ENCODE results near the gene FBXW5. TPM values are rescaled to one million over a fixed set of nuclear protein-coding genes. Genes with fewer than 3 reads are reported as not detected.

Gene FBXW5
- total RNA-seq, 2 donors from 2014 or later = 162 to 174 TPM

DNA sequence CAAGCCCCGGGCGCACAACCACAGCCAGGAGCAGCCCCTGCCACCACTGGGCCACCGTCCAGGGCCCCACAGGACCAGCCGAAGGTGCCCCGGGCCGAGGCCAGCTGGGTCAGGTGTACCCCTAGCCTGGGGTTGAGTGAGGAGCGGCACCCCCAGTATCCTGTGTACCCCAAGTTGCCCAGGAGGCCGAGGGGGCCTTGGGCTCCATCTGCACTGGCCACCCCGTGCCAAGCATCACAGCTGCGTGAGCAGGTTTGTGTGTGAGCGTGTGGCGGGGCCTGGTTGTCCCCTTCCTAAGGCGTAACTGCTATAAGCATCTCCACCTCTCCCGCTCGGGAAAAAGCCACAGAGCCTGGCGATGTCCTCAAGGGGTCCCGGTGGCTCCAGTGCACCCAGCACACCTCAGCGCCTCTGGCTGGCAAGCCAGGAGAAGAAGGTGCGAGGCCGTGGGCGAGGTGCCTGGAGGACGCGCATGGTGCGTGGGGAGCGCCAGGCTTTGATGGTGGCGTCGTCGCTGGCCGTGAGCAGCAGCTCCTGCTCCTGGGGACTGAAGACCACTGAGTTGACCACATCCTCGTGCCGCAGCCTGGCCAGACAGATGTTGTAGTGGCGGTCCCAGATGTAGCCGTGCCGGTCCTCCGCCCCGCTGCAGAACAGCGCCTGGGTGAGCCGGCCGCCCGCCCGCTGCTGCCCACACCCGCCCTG, 3.9 kb downstream of the FBXW5 start:
- H3K9me3 ChIP-seq = no peaks in the 10 kb centered on the region
- no peak overlapping the region for H3K27ac ChIP-seq
- H3K4me3 ChIP-seq = no peak overlapping the region
- H3K36me3 ChIP-seq = peaks cover 26% of the 10 kb centered on the region
- no peaks in the 10 kb centered on the region for H3K27me3 ChIP-seq
- H3K9ac ChIP-seq (ENCODE audit: low read depth in 2 of 2, low read length in 2 of 2) = no peak overlapping the region
- DNase-seq = no peak
- TF ChIP-seq, protein P1, sequence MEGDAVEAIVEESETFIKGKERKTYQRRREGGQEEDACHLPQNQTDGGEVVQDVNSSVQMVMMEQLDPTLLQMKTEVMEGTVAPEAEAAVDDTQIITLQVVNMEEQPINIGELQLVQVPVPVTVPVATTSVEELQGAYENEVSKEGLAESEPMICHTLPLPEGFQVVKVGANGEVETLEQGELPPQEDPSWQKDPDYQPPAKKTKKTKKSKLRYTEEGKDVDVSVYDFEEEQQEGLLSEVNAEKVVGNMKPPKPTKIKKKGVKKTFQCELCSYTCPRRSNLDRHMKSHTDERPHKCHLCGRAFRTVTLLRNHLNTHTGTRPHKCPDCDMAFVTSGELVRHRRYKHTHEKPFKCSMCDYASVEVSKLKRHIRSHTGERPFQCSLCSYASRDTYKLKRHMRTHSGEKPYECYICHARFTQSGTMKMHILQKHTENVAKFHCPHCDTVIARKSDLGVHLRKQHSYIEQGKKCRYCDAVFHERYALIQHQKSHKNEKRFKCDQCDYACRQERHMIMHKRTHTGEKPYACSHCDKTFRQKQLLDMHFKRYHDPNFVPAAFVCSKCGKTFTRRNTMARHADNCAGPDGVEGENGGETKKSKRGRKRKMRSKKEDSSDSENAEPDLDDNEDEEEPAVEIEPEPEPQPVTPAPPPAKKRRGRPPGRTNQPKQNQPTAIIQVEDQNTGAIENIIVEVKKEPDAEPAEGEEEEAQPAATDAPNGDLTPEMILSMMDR (IDR thresholded peaks at IDR 0.05) = no peak
- peaks cover 5% of the 10 kb centered on the region for H3K4me1 ChIP-seq
- intact Hi-C loops (cut with DNase I) = no loop called here

DNA sequence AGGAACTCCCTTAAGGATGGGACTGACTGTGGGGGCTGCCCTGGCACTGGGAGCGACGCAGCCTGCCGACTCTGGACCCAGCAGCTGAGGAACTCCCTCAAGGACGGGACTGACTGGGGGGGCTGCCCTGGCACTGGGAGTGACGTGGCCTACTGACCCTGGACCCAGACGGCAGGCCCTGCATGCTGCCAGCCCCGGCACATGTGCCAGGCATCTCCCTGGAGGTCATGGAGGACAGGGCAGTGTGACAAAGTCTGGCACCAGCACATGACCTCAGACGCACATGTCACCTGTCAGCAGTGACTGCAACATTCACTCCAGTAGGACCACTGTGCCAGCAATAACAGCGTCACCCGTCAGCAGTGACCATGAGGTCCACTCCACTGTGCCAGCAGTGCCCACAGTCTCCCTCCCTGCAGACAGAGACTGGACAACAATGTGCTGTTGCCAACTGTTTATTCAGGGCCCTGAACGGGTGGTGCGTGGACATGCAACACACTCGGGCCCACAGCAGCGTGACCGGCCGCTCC, 4.5 kb downstream of the FBXW5 start:
- TF ChIP-seq, protein P1 (IDR thresholded peaks at IDR 0.05) = no peak
- Histone ChIP-seq H3K27ac (no peak overlapping the region), H3K9me3 (no peaks in the 10 kb centered on the region), H3K36me3 (peaks cover 26% of the 10 kb centered on the region), H3K9ac (ENCODE audit: low read depth in 2 of 2, low read length in 2 of 2) (no peak overlapping the region), H3K4me1 (peaks cover 5% of the 10 kb centered on the region), H3K4me3 (no peak overlapping the region), H3K27me3 (no peaks in the 10 kb centered on the region)
- intact Hi-C loops (cut with DNase I) = loop anchor here (10.0 kb wide), 1 partner anchor 55 kb away; the partner anchor contains the start of gene TRAF2
- no peak for DNase-seq

DNA sequence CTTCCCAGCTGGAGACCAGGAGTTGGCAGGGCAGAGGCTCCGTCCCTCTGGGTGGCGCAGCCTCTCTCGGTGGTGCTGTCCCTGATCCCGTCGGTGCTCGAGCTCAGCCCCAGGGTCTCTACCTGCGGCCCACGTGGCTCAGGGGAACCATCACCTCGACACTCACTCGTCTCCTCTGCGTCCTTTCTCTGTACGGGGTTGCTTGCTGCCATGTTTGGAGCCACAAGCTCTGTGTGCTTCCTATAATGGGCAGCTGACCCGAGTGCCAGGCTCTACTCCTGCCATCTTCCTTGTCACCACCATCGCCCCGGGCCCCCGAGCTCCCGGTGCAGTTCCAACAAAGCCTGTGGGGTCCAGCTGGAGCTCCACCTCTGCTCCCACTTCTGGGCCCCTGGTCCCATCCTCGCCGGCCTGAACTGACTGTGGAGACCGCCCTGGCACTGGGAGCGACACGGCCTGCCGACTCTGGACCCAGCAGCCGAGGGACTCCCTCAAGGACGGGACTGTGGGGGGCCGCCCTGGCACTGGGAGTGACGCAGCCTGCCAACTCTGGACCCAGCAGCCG, 5.0 kb downstream of the FBXW5 start:
- H3K9me3 ChIP-seq = no peaks in the 10 kb centered on the region
- peaks cover 26% of the 10 kb centered on the region for H3K36me3 ChIP-seq
- no peak overlapping the region for H3K9ac ChIP-seq (ENCODE audit: low read depth in 2 of 2, low read length in 2 of 2)
- no peak overlapping the region for H3K27ac ChIP-seq
- DNase-seq = no peak
- H3K4me1 ChIP-seq = peaks cover 5% of the 10 kb centered on the region
- intact Hi-C loops (cut with DNase I) = loop anchor here (10.0 kb wide), 1 partner anchor 55 kb away; the partner anchor contains the start of gene TRAF2
- H3K27me3 ChIP-seq = no peaks in the 10 kb centered on the region
- H3K4me3 ChIP-seq = no peak overlapping the region
- TF ChIP-seq, protein P1 (IDR thresholded peaks at IDR 0.05) = no peak

DNA sequence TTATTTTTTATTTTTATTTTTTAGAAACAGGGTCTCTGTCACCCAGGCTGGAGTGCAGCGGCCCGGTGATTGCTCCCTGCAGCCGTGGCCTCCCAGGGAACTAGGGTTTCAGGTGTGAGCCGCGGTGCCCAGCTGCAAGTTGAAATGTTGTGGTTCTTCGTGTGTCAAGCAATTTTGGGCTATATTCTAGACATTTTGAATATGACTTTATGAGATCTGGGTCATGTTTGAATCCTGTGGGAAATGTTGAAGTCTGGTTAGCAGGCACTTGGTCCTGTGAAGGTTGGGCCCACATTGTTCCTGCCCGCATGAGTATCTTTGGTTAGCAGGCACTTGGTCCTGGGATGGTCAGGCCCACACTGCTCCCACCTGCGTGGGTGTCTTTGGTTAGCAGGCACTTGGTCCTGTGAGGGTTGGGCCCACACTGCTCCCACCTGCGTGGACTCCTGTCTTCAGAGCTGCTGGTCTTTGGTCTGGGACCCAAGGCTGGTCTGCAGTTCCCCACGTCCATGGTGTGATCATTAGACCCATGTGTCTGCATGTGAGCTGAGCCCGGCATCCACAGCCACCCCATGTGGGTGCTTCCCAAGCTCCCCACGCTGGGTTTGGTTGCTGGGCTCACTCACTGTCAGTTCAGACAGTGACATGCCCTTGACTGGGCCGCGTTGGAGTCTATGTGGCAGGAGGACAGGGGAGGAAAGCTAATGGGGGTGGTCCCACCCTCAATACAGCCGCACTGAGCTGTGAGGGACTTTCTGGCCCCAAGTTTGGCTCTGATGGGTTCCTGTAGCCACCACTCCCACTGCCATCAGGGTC, 7.1 kb downstream of the FBXW5 start:
- no peaks in the 10 kb centered on the region for H3K9me3 ChIP-seq
- no peaks in the 10 kb centered on the region for H3K4me1 ChIP-seq
- H3K4me3 ChIP-seq = no peak overlapping the region
- DNase-seq = no peak
- H3K9ac ChIP-seq (ENCODE audit: low read depth in 2 of 2, low read length in 2 of 2) = no peak overlapping the region
- intact Hi-C loops (cut with DNase I) = loop anchor here (10.0 kb wide), 1 partner anchor 53 kb away; the partner anchor contains the start of gene TRAF2
- TF ChIP-seq, protein P1 (IDR thresholded peaks at IDR 0.05) = no peak
- H3K36me3 ChIP-seq = peaks cover 21% of the 10 kb centered on the region
- H3K27me3 ChIP-seq = no peaks in the 10 kb centered on the region
- H3K27ac ChIP-seq = no peak overlapping the region

DNA sequence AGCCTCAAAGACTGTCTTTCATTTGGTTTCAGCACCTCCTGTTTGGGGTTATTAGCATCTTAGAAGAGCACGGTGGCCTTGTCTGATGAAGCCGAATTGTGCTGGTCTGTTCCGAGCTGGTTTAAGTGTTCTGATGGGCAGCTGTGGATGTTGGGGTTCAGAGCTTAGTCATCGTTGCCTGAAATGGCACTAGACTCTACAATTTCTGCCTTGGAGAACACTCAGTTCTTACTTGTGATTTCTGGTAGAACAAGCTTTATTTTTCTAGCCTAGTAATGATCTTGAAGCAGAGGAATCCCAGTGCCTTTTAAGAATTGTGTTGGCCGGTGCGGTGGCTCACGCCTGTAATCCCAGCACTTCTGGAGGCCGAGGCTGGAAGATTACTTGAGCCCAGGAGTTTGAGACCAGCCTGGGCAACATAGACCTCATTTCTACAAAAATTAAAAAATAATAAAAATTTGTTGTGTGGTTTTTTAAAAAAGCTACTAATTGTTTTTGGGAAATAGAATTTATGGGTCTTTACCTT, 7.8 kb downstream of the FBXW5 start:
- H3K9me3 ChIP-seq = no peaks in the 10 kb centered on the region
- no peaks in the 10 kb centered on the region for H3K27me3 ChIP-seq
- TF ChIP-seq, protein P1 (IDR thresholded peaks at IDR 0.05) = no peak
- peaks cover 14% of the 10 kb centered on the region for H3K36me3 ChIP-seq
- no peak overlapping the region for H3K9ac ChIP-seq (ENCODE audit: low read depth in 2 of 2, low read length in 2 of 2)
- no peak for DNase-seq
- H3K4me1 ChIP-seq = no peaks in the 10 kb centered on the region
- no peak overlapping the region for H3K4me3 ChIP-seq
- no peak overlapping the region for H3K27ac ChIP-seq
- intact Hi-C loops (cut with DNase I) = loop anchor here (10.0 kb wide), 1 partner anchor 52 kb away; the partner anchor contains the start of gene TRAF2
